Measurements from ENCODE around the gene TFDP1. TPM values are rescaled to one million over a fixed set of nuclear protein-coding genes. Genes with fewer than 3 reads are reported as not detected.

TFDP1 gene
- total RNA-seq, 1 donor from 2014 or later = 49.5 TPM

GRCh38 chr13:113598481-113598880, 13.9 kb downstream of the TFDP1 start:
- no peak for DNase-seq

- DNase-seq = no peak
Measured at GRCh38 chr13:113599391-113599790, 14.8 kb downstream of the TFDP1 start.

- no peak for DNase-seq
Measured at GRCh38 chr13:113601166-113602070, 16.9 kb downstream of the TFDP1 start.

GRCh38 chr13:113602291-113602988, 17.9 kb downstream of the TFDP1 start:
- DNase-seq = no peak

GRCh38 chr13:113603116-113603710, 18.7 kb downstream of the TFDP1 start:
- no peak for DNase-seq

GRCh38 chr13:113604186-113604585, 19.6 kb downstream of the TFDP1 start:
- no peak for DNase-seq

- DNase-seq = no peak
Measured at GRCh38 chr13:113605461-113605860, 20.9 kb downstream of the TFDP1 start.

GRCh38 chr13:113605866-113606438, 21.4 kb downstream of the TFDP1 start:
- DNase-seq = no peak

GRCh38 chr13:113607056-113607888, 22.7 kb downstream of the TFDP1 start:
- DNase-seq = no peak

- DNase-seq = no peak
Measured at GRCh38 chr13:113607889-113608635, 23.5 kb downstream of the TFDP1 start.

GRCh38 chr13:113608967-113609533, 24.5 kb downstream of the TFDP1 start:
- DNase-seq = no peak

GRCh38 chr13:113609616-113610015, 25.1 kb downstream of the TFDP1 start:
- DNase-seq = no peak

- DNase-seq = no peak
Measured at GRCh38 chr13:113610266-113610665, 25.7 kb downstream of the TFDP1 start.

GRCh38 chr13:113611996-113612395, 27.4 kb downstream of the TFDP1 start:
- DNase-seq = no peak

GRCh38 chr13:113612607-113613006, 28.1 kb downstream of the TFDP1 start:
- DNase-seq = no peak

GRCh38 chr13:113613789-113614379, 29.3 kb downstream of the TFDP1 start:
- no peak for DNase-seq

GRCh38 chr13:113616281-113616906, 31.8 kb downstream of the TFDP1 start:
- DNase-seq = no peak

- DNase-seq = no peak
Measured at GRCh38 chr13:113616991-113617749, 32.6 kb downstream of the TFDP1 start.

GRCh38 chr13:113617961-113618360, 33.4 kb downstream of the TFDP1 start:
- no peak for DNase-seq

Measured in dermis blood vessel endothelial cell (primary cell).